Measurements from ENCODE around the gene ACKR3.

ACKR3 gene

GRCh38 chr2:236618370-236618769 is 48.7 kb downstream of the ACKR3 start:
- Histone ChIP-seq H3K4me3 (ENCODE audit: low read depth in 1 of 2, low read length in 1 of 2) (no peak overlapping the region), H3K27me3 (peaks cover 18% of the 10 kb centered on the region), H3K27ac (no peak overlapping the region), H3K9me3 (no peaks in the 10 kb centered on the region), H3K36me3 (no peaks in the 10 kb centered on the region), H3K4me1 (ENCODE audit: control insufficient read depth in 1 of 2, insufficient read depth in 1 of 2, low read depth in 1 of 2, low read length in 1 of 2) (no peaks in the 10 kb centered on the region)
- TF ChIP-seq CTCF (IDR thresholded peaks at IDR 0.05), result no peak

DNA sequence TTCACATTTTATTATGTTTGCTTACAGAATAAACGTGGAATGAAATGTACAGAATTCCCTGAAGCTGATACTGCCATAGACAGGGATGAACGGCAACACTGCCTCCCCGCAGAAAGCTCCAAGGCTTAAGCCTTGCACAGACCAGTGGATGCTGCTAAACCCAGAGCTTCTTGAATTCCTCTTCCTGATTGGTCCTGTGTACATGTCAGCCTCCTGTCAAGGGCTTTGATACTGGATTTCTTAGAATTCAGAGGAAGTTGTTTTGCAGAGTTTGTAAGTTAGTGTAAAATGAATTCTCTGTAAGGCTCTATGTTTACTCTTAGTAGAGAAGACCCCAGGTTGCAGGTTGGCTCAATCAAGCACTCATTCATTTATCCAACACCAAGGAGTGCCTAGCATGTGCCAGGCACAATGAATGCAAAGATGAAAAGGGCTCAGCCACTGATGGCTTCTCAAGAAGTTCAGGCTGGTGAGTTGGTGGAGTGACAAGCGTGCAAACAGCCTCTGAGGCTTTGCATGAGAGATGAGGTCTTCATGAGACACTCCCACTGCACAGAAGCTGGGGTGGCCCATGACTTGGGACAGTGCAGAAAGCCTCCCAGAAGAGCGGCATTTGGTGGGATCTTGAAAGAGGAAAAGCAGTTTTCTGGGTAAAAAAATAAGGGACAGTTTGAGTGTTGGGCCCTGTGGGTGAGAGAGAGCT is 50.4 kb downstream of the ACKR3 start:
- Histone ChIP-seq H3K27me3 (peaks cover 5% of the 10 kb centered on the region), H3K9me3 (no peaks in the 10 kb centered on the region), H3K4me3 (ENCODE audit: low read depth in 1 of 2, low read length in 1 of 2) (no peak overlapping the region), H3K4me1 (ENCODE audit: control insufficient read depth in 1 of 2, insufficient read depth in 1 of 2, low read depth in 1 of 2, low read length in 1 of 2) (no peaks in the 10 kb centered on the region), H3K27ac (no peak overlapping the region), H3K36me3 (no peaks in the 10 kb centered on the region)
- no peak for TF ChIP-seq CTCF (IDR thresholded peaks at IDR 0.05)

- no peak overlapping the region for H3K27ac ChIP-seq
- TF ChIP-seq CTCF (IDR thresholded peaks at IDR 0.05), result no peak
- H3K4me3 ChIP-seq (ENCODE audit: low read depth in 1 of 2, low read length in 1 of 2), result no peak overlapping the region
- no peaks in the 10 kb centered on the region for H3K36me3 ChIP-seq
- H3K4me1 ChIP-seq (ENCODE audit: control insufficient read depth in 1 of 2, insufficient read depth in 1 of 2, low read depth in 1 of 2, low read length in 1 of 2), result no peaks in the 10 kb centered on the region
- peaks cover 5% of the 10 kb centered on the region for H3K27me3 ChIP-seq
- H3K9me3 ChIP-seq, result no peaks in the 10 kb centered on the region
Observed at GRCh38 chr2:236621786-236622185, 52.2 kb downstream of the ACKR3 start.

DNA sequence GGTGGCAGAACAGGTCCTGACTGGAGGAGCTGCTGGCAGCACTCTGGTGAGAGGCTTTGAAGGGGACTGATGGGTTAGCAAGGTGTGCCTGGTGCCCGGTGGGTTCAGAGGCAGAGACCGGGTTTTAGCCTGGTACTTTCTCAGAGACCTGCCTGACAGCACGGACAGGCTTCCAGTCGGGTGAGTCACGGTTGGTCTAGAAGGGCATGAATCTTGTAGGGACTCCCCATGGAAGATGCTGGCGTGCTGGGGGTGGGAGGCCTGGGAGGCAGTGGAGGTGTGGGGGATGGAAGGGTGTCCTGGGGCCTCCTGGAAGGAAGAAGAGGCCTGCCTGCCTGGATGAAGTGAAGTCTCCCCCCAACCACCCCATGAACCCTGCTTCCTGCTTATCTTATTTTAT is 52.6 kb downstream of the ACKR3 start:
- Histone ChIP-seq H3K4me3 (ENCODE audit: low read depth in 1 of 2, low read length in 1 of 2) (no peak overlapping the region), H3K9me3 (no peaks in the 10 kb centered on the region), H3K4me1 (ENCODE audit: control insufficient read depth in 1 of 2, insufficient read depth in 1 of 2, low read depth in 1 of 2, low read length in 1 of 2) (no peaks in the 10 kb centered on the region), H3K27ac (no peak overlapping the region), H3K27me3 (peaks cover 1% of the 10 kb centered on the region), H3K36me3 (no peaks in the 10 kb centered on the region)
- TF ChIP-seq CTCF (IDR thresholded peaks at IDR 0.05), result no peak

DNA sequence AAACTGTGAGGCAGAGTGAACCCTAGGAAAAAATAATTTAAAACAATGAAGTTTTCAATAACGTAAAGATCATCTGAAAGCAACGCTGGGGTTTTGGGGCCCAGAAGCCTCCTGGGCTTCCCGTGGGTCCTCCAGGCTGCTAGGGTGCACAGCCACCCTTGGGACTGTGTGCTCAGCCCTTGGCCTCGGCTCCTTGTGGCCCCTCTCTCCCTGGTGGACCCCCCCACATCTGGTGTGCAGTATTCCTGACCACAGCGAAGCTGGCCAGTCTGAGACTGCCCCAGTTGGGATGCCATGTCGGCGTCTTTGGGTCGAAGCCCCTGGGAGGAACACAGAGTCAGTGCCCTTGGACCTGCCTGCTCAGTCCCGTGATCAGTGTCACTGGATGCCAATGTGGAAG is 53.0 kb downstream of the ACKR3 start:
- H3K9me3 ChIP-seq, result no peaks in the 10 kb centered on the region
- H3K27me3 ChIP-seq, result no peaks in the 10 kb centered on the region
- no peaks in the 10 kb centered on the region for H3K4me1 ChIP-seq (ENCODE audit: control insufficient read depth in 1 of 2, insufficient read depth in 1 of 2, low read depth in 1 of 2, low read length in 1 of 2)
- no peak for TF ChIP-seq CTCF (IDR thresholded peaks at IDR 0.05)
- H3K36me3 ChIP-seq, result no peaks in the 10 kb centered on the region
- H3K27ac ChIP-seq, result no peak overlapping the region
- H3K4me3 ChIP-seq (ENCODE audit: low read depth in 1 of 2, low read length in 1 of 2), result no peak overlapping the region

Data from neutrophil (primary cell).